Measurements from ENCODE around the gene POLD4. TPM values are rescaled to one million over a fixed set of nuclear protein-coding genes. Genes with fewer than 3 reads are reported as not detected.

POLD4 gene
- total and polyA plus RNA-seq, 2 of the 13 experiments (the other 11 are each of a cell fraction or from before 2014, with no cell fraction given), result 10.5 to 27.4 TPM

DNA sequence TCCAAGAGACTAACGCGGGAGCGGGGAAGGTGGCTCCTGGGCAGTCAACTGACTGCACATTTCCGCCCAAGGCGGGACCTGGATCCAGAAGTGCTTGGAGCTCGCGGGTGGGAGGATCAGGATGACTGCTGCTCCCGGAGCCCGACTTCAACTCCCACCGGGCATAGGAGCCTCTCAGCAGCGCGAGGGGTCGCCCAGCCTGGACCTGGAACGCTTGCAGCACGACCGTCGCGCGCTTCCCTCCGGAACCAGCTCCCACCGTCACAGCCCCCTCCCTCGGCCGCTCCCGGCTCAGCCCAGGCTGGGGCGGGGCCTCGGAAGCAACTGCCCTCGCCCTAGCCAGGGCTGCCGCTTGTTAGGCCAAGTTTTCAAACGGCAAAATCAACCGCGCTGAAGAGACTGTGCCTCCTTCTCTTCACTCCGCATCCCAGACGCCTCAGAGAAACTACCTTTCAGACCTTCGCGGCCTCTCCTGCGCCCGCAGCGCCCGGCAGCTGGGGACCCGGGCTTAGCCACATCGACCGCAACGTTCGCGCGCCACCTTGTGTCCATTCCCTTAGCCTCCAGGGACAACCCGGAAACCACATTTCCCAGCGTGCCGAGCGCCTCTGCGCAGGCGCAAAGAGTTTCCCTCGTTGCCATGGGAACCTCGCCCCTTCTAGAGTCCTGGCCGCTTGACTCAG lies 36.0 kb downstream of the POLD4 start (continued):
- TF ChIP-seq LCORL (IDR thresholded peaks at IDR 0.05) (no peak), LCORL (CRISPR knock-in tag; IDR thresholded peaks at IDR 0.05) (peak; percentile 54; the same call in 1 of the 2 replicates), YEATS2 (CRISPR knock-in tag; IDR thresholded peaks at IDR 0.05; ENCODE audit: borderline replicate concordance) (peak; percentile 61; the same call in 1 of the 2 replicates), SMC3 (IDR thresholded peaks at IDR 0.05; ENCODE audit: low read length) (peak; percentile 73; the same call in 1 of the 2 replicates), ZNF136 (CRISPR knock-in tag; IDR thresholded peaks at IDR 0.05; ENCODE audit: low read depth) (0 out of 2 replicates have a peak, but pooled peaks have one; percentile 31), IRF2 (CRISPR knock-in tag; IDR thresholded peaks at IDR 0.05) (peak; percentile 90), ATF7-NPFF (CRISPR knock-in tag; IDR thresholded peaks at IDR 0.05; ENCODE audit: low read depth) (peak; percentile 46; the same call in 1 of the 2 replicates), ZNF121 (CRISPR knock-in tag; IDR thresholded peaks at IDR 0.05) (no peak), ISX (CRISPR knock-in tag; conservative IDR thresholded peaks at IDR 0.05) (no peak), ZKSCAN1 (IDR thresholded peaks at IDR 0.05; ENCODE audit: low read length) (no peak), RAD21 (CRISPR knock-in tag; IDR thresholded peaks at IDR 0.05) (peak; percentile 98), HCFC1 (IDR thresholded peaks at IDR 0.05; ENCODE audit: low read depth, low read length) (peak; percentile 91), NR2F6 (IDR thresholded peaks at IDR 0.05) (no peak), NR2F6 (CRISPR knock-in tag; IDR thresholded peaks at IDR 0.05) (peak; percentile 33; the same call in 1 of the 2 replicates), TBL1XR1 (IDR thresholded peaks at IDR 0.05; ENCODE audit: borderline replicate concordance, low read length, partially characterized antibody) (peak; percentile 21), ELF3 (CRISPR knock-in tag; IDR thresholded peaks at IDR 0.05) (peak; percentile 79), AKAP8 (CRISPR knock-in tag; IDR thresholded peaks at IDR 0.05) (0 out of 2 replicates have a peak, but pooled peaks have one; percentile 15), U2AF2 (IDR thresholded peaks at IDR 0.05; ENCODE audit: low read depth, low read length) (peak; percentile 97), RFX1 (IDR thresholded peaks at IDR 0.05) (peak; percentile 98), ZNF263 (CRISPR knock-in tag; IDR thresholded peaks at IDR 0.05) (peak; percentile 51; the same call in 1 of the 2 replicates), POLR2A (IDR thresholded peaks at IDR 0.05; ENCODE audit: insufficient read depth in 1 of 2, low read depth in 2 of 2, low read length in 2 of 2) (peak; percentile 48 to 95; a peak in 2 of 4 replicates), TOE1 (CRISPR knock-in tag; IDR thresholded peaks at IDR 0.05) (no peak), NRL (CRISPR knock-in tag; IDR thresholded peaks at IDR 0.05; ENCODE audit: borderline replicate concordance) (peak; percentile 58; the same call in 1 of the 2 replicates)
- TF ChIP-seq, protein P1, sequence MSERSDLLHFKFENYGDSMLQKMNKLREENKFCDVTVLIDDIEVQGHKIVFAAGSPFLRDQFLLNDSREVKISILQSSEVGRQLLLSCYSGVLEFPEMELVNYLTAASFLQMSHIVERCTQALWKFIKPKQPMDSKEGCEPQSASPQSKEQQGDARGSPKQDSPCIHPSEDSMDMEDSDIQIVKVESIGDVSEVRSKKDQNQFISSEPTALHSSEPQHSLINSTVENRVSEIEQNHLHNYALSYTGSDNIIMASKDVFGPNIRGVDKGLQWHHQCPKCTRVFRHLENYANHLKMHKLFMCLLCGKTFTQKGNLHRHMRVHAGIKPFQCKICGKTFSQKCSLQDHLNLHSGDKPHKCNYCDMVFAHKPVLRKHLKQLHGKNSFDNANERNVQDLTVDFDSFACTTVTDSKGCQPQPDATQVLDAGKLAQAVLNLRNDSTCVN (CRISPR knock-in tag; IDR thresholded peaks at IDR 0.05; ENCODE audit: borderline replicate concordance), result peak; percentile 62; the same call in 1 of the 2 replicates
- TF ChIP-seq, protein P2, sequence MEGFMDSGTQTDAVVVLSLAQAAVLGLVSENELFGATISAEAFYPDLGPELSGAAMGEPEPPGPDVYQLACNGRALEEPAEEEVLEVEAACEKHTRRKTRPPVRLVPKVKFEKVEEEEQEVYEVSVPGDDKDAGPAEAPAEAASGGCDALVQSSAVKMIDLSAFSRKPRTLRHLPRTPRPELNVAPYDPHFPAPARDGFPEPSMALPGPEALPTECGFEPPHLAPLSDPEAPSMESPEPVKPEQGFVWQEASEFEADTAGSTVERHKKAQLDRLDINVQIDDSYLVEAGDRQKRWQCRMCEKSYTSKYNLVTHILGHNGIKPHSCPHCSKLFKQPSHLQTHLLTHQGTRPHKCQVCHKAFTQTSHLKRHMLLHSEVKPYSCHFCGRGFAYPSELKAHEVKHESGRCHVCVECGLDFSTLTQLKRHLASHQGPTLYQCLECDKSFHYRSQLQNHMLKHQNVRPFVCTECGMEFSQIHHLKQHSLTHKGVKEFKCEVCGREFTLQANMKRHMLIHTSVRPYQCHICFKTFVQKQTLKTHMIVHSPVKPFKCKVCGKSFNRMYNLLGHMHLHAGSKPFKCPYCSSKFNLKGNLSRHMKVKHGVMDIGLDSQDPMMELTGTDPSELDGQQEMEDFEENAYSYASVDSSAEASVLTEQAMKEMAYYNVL (CRISPR knock-in tag; IDR thresholded peaks at IDR 0.05; ENCODE audit: borderline replicate concordance), result peak; percentile 67
- TF ChIP-seq, protein P3, sequence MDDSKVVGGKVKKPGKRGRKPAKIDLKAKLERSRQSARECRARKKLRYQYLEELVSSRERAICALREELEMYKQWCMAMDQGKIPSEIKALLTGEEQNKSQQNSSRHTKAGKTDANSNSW (CRISPR knock-in tag; IDR thresholded peaks at IDR 0.05; ENCODE audit: borderline replicate concordance), result 0 out of 2 replicates have a peak, but pooled peaks have one; percentile 51
- TF ChIP-seq, protein P4, sequence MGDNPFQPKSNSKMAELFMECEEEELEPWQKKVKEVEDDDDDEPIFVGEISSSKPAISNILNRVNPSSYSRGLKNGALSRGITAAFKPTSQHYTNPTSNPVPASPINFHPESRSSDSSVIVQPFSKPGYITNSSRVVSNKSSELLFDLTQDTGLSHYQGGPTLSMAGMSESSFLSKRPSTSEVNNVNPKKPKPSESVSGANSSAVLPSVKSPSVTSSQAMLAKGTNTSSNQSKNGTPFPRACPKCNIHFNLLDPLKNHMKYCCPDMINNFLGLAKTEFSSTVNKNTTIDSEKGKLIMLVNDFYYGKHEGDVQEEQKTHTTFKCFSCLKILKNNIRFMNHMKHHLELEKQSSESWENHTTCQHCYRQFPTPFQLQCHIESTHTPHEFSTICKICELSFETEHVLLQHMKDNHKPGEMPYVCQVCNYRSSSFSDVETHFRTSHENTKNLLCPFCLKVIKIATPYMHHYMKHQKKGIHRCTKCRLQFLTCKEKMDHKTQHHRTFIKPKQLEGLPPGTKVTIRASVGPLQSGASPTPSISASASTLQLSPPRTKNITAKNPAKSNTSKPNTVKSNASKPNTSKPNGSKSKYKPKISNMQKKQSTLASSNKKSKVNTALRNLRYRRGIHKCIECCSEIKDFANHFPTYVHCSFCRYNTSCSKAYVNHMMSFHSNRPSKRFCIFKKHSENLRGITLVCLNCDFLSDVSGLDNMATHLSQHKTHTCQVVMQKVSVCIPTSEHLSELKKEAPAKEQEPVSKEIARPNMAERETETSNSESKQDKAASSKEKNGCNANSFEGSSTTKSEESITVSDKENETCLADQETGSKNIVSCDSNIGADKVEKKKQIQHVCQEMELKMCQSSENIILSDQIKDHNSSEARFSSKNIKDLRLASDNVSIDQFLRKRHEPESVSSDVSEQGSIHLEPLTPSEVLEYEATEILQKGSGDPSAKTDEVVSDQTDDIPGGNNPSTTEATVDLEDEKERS (CRISPR knock-in tag; IDR thresholded peaks at IDR 0.05), result no peak; the same call in 1 of the 2 replicates
